Measurements from ENCODE around the gene CSTF3.

- TF ChIP-seq POLR2A (IDR thresholded peaks at IDR 0.05; ENCODE audit: low read depth, low read length) = no peak
- TF ChIP-seq, protein P1, sequence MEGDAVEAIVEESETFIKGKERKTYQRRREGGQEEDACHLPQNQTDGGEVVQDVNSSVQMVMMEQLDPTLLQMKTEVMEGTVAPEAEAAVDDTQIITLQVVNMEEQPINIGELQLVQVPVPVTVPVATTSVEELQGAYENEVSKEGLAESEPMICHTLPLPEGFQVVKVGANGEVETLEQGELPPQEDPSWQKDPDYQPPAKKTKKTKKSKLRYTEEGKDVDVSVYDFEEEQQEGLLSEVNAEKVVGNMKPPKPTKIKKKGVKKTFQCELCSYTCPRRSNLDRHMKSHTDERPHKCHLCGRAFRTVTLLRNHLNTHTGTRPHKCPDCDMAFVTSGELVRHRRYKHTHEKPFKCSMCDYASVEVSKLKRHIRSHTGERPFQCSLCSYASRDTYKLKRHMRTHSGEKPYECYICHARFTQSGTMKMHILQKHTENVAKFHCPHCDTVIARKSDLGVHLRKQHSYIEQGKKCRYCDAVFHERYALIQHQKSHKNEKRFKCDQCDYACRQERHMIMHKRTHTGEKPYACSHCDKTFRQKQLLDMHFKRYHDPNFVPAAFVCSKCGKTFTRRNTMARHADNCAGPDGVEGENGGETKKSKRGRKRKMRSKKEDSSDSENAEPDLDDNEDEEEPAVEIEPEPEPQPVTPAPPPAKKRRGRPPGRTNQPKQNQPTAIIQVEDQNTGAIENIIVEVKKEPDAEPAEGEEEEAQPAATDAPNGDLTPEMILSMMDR (conservative IDR thresholded peaks at IDR 0.05; ENCODE audit: low read depth, low read length) = no peak
- no peak for TF ChIP-seq RFX5 (IDR thresholded peaks at IDR 0.05; ENCODE audit: low read depth, low read length)
- TF ChIP-seq BHLHE40 (IDR thresholded peaks at IDR 0.05; ENCODE audit: low read depth, low read length) = no peak
- TF ChIP-seq RAD21 (IDR thresholded peaks at IDR 0.05; ENCODE audit: low read length) = no peak
- TF ChIP-seq, protein P2, sequence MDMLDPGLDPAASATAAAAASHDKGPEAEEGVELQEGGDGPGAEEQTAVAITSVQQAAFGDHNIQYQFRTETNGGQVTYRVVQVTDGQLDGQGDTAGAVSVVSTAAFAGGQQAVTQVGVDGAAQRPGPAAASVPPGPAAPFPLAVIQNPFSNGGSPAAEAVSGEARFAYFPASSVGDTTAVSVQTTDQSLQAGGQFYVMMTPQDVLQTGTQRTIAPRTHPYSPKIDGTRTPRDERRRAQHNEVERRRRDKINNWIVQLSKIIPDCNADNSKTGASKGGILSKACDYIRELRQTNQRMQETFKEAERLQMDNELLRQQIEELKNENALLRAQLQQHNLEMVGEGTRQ (IDR thresholded peaks at IDR 0.05; ENCODE audit: low read depth, low read length) = no peak
- no peak for TF ChIP-seq SMC3 (IDR thresholded peaks at IDR 0.05; ENCODE audit: low read depth, low read length)
These were observed 34.3 kb upstream of the CSTF3 start for GRCh38 chr11:33195462-33196173.
